Measurements from ENCODE around the gene ACSF2. TPM values are rescaled to one million over a fixed set of nuclear protein-coding genes. Genes with fewer than 3 reads are reported as not detected.

ACSF2 gene
- total and polyA plus RNA-seq, 2 of the 13 experiments (the other 11 are each of a cell fraction or from before 2014, with no cell fraction given): 87.3 to 109 TPM

DNA sequence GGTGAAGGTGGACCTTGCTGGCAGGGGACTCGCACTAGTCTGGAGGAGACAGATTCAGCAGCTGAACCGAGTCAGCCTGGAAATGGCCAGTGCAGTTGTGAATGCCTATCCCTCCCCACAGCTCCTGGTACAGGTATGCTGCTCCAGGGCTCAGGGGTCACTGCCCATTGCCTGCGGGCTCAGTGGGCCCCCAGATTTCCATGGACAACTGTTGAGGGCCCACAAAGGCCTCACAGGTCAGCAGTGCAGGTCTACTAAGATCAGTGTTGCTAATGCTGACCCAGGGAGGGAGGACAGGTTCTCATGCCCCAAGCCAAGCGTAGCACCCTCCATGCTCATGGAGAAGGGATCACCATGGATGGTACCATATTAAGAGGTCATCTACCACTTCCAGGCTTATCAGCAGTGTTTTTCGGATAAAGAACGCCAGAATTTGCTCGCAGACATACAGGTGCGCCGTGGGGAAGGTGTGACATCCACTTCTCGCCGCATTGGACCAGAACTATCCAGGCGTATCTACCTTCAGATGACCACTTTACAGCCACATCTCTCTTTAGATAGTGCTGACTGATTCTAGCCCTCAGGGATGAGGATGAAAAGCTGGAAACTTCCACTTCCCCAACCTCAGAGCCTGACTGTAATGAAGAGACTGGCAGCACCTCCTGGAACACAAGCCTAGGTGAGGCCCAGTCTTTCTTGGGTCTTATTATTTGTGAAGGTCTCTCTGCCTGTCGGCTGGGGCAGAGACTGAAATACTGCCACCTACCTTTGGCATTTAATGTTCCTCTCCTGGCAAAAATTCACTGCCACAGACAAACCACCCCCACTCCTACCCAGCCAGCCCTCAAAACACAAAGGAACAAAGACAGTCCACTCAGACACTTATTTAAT, 45.4 kb upstream of the ACSF2 start (continued):
- TF ChIP-seq ZNF792 (CRISPR knock-in tag; IDR thresholded peaks at IDR 0.05) (no peak), GLI4 (CRISPR knock-in tag; IDR thresholded peaks at IDR 0.05; ENCODE audit: borderline replicate concordance) (no peak), MAFF (IDR thresholded peaks at IDR 0.05; ENCODE audit: low read depth, low read length) (no peak), NFKBIZ (CRISPR knock-in tag; IDR thresholded peaks at IDR 0.05) (no peak), ZNF414 (CRISPR knock-in tag; IDR thresholded peaks at IDR 0.05) (no peak), TMF1 (CRISPR knock-in tag; IDR thresholded peaks at IDR 0.05; ENCODE audit: low read depth) (no peak), ZNF432 (CRISPR knock-in tag; IDR thresholded peaks at IDR 0.05; ENCODE audit: borderline replicate concordance) (no peak), ZNF264 (CRISPR knock-in tag; IDR thresholded peaks at IDR 0.05) (no peak), KLF6 (CRISPR knock-in tag; IDR thresholded peaks at IDR 0.05) (no peak), EP300 (IDR thresholded peaks at IDR 0.05; ENCODE audit: low read depth in 2 of 2, low read length in 2 of 2) (no peak), EP300 (CRISPR knock-in tag; IDR thresholded peaks at IDR 0.05; ENCODE audit: borderline replicate concordance) (no peak), NFE2L2 (IDR thresholded peaks at IDR 0.05; ENCODE audit: low read length) (no peak), HMGA1 (CRISPR knock-in tag; conservative IDR thresholded peaks at IDR 0.05) (no peak), CBX1 (IDR thresholded peaks at IDR 0.05; ENCODE audit: low read depth) (no peak), SRY (CRISPR knock-in tag; IDR thresholded peaks at IDR 0.05) (no peak), ATF4 (CRISPR knock-in tag; IDR thresholded peaks at IDR 0.05) (0 out of 4 replicates have a peak, but pooled peaks of 1 of the 2 experiments have one; percentile 10), ZSCAN29 (CRISPR knock-in tag; conservative IDR thresholded peaks at IDR 0.05) (no peak)
- TF ChIP-seq, protein P1, sequence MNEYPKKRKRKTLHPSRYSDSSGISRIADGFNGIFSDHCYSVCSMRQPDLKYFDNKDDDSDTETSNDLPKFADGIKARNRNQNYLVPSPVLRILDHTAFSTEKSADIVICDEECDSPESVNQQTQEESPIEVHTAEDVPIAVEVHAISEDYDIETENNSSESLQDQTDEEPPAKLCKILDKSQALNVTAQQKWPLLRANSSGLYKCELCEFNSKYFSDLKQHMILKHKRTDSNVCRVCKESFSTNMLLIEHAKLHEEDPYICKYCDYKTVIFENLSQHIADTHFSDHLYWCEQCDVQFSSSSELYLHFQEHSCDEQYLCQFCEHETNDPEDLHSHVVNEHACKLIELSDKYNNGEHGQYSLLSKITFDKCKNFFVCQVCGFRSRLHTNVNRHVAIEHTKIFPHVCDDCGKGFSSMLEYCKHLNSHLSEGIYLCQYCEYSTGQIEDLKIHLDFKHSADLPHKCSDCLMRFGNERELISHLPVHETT (CRISPR knock-in tag; conservative IDR thresholded peaks at IDR 0.05): no peak
- TF ChIP-seq, protein P2, sequence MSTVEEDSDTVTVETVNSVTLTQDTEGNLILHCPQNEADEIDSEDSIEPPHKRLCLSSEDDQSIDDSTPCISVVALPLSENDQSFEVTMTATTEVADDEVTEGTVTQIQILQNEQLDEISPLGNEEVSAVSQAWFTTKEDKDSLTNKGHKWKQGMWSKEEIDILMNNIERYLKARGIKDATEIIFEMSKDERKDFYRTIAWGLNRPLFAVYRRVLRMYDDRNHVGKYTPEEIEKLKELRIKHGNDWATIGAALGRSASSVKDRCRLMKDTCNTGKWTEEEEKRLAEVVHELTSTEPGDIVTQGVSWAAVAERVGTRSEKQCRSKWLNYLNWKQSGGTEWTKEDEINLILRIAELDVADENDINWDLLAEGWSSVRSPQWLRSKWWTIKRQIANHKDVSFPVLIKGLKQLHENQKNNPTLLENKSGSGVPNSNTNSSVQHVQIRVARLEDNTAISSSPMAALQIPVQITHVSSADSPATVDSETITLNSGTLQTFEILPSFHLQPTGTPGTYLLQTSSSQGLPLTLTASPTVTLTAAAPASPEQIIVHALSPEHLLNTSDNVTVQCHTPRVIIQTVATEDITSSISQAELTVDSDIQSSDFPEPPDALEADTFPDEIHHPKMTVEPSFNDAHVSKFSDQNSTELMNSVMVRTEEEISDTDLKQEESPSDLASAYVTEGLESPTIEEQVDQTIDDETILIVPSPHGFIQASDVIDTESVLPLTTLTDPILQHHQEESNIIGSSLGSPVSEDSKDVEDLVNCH (CRISPR knock-in tag; IDR thresholded peaks at IDR 0.05): no peak
- TF ChIP-seq, protein P3, sequence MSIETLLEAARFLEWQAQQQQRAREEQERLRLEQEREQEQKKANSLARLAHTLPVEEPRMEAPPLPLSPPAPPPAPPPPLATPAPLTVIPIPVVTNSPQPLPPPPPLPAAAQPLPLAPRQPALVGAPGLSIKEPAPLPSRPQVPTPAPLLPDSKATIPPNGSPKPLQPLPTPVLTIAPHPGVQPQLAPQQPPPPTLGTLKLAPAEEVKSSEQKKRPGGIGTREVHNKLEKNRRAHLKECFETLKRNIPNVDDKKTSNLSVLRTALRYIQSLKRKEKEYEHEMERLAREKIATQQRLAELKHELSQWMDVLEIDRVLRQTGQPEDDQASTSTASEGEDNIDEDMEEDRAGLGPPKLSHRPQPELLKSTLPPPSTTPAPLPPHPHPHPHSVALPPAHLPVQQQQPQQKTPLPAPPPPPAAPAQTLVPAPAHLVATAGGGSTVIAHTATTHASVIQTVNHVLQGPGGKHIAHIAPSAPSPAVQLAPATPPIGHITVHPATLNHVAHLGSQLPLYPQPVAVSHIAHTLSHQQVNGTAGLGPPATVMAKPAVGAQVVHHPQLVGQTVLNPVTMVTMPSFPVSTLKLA (IDR thresholded peaks at IDR 0.05): no peak
- TF ChIP-seq, protein P4, sequence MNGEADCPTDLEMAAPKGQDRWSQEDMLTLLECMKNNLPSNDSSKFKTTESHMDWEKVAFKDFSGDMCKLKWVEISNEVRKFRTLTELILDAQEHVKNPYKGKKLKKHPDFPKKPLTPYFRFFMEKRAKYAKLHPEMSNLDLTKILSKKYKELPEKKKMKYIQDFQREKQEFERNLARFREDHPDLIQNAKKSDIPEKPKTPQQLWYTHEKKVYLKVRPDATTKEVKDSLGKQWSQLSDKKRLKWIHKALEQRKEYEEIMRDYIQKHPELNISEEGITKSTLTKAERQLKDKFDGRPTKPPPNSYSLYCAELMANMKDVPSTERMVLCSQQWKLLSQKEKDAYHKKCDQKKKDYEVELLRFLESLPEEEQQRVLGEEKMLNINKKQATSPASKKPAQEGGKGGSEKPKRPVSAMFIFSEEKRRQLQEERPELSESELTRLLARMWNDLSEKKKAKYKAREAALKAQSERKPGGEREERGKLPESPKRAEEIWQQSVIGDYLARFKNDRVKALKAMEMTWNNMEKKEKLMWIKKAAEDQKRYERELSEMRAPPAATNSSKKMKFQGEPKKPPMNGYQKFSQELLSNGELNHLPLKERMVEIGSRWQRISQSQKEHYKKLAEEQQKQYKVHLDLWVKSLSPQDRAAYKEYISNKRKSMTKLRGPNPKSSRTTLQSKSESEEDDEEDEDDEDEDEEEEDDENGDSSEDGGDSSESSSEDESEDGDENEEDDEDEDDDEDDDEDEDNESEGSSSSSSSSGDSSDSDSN (CRISPR knock-in tag; IDR thresholded peaks at IDR 0.05): no peak

Data from HepG2 (cell line).